HUDEP-2 (cell line): ENCODE data around the gene FOXN1.

Source experiments
- DNase-seq, 76 experiments: peaks; one replicate each; lab custom pipeline; 2025; ENCODE audit not compliant: unreplicated experiment in 76 of 76; lab: John Stamatoyannopoulos, UW

FOXN1 gene

GRCh38 chr17:28498652-28499363 lies 7.3 kb upstream of the FOXN1 start:
- no peak for DNase-seq

- DNase-seq, result no peak
These were observed 6.8 kb upstream of the FOXN1 start for GRCh38 chr17:28499364-28499664.

GRCh38 chr17:28499684-28500357 lies 6.3 kb upstream of the FOXN1 start:
- DNase-seq, result no peak

GRCh38 chr17:28500712-28501379 lies 5.3 kb upstream of the FOXN1 start:
- DNase-seq, result no peak

- no peak for DNase-seq
These were observed 4.5 kb upstream of the FOXN1 start for GRCh38 chr17:28501421-28502284.

GRCh38 chr17:28503420-28503819 lies 2.7 kb upstream of the FOXN1 start:
- DNase-seq, result no peak

GRCh38 chr17:28506763-28507487 lies 777 bp downstream of the FOXN1 start:
- no peak for DNase-seq

- DNase-seq, result no peak
These were observed 1.5 kb downstream of the FOXN1 start for GRCh38 chr17:28507567-28508203.

GRCh38 chr17:28508211-28508724 lies 2.1 kb downstream of the FOXN1 start:
- no peak for DNase-seq

- DNase-seq, result no peak
These were observed 3.6 kb downstream of the FOXN1 start for GRCh38 chr17:28509789-28510188.

- DNase-seq, result no peak
These were observed 5.8 kb downstream of the FOXN1 start for GRCh38 chr17:28511858-28512461.

GRCh38 chr17:28513476-28513875 lies 7.3 kb downstream of the FOXN1 start:
- DNase-seq, result no peak

- no peak for DNase-seq
These were observed 8.4 kb downstream of the FOXN1 start for GRCh38 chr17:28514561-28515002.

GRCh38 chr17:28515518-28515917 lies 9.4 kb downstream of the FOXN1 start:
- DNase-seq, result no peak

- DNase-seq, result no peak
These were observed 12.0 kb downstream of the FOXN1 start for GRCh38 chr17:28518132-28518531.

- DNase-seq, result no peak
These were observed 12.4 kb downstream of the FOXN1 start for GRCh38 chr17:28518578-28518977.

- no peak for DNase-seq
These were observed 13.1 kb downstream of the FOXN1 start for GRCh38 chr17:28519236-28519635.

GRCh38 chr17:28520687-28521086 lies 14.5 kb downstream of the FOXN1 start:
- DNase-seq, result no peak

GRCh38 chr17:28521311-28522085 lies 15.3 kb downstream of the FOXN1 start:
- no peak for DNase-seq
